SIG-M5 (cell line): ENCODE data around the gene ELL3.

Experiments
- DNase-seq: peaks from one replicate; lab custom pipeline; 2025; lab: John Stamatoyannopoulos, UW

Gene ELL3

DNA sequence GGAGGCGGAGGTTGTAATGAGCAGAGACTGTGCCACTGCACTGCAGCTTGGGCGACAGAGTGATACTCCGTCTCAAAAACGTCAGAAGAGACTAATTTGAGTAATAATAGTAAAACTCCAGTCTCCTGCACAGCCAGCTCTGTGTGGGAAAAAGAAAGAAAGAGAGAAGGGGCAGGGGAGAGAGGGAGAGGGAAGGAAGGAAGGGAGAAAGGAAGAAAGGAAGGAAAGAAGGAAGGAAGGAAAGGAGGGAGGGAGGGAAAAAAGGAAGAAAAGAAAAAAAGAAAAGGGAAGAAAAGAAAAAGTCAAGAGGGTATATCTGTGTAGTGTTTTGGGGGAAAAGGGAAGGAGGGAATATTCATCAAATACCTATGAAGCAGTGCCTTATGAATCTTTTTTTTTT, 53.6 kb downstream of the ELL3 start:
- DNase-seq, result no peak
